T-helper 2 cell (primary cell): ENCODE data around the gene HTN1.
"Not testable (repeated sequence)": the region's sequence is repeated elsewhere in the genome, so short reads cannot be mapped to it uniquely, and the experiment has no call there.

Experiments
- DNase-seq, 5 experiments: peaks; one replicate each; pipeline versions ENCODE4 v3.0.0 to v3.0.0-alpha.2; 2012 to 2022
- total RNA-seq, 2 donors: gene quantifications; one replicate each; lab custom pipeline; 2026; lab: John Stamatoyannopoulos, UW

HTN1 gene
- total RNA-seq: 0 reads per million in 2 donors

GRCh38 chr4:70050138-70050537 is at the start of gene HTN1:
HTN1 (plus strand) TSS chr4:70050438; CDS start chr4:70053077, 2,639 bp downstream.
- not testable (repeated sequence) for DNase-seq

- peak in 1 of 5 experiments; percentile 60 for DNase-seq
Measured at GRCh38 chr4:70000711-70001110, 49.5 kb upstream of the HTN1 start.

GRCh38 chr4:70002507-70002906 is 47.7 kb upstream of the HTN1 start:
- DNase-seq: no peak

DNA sequence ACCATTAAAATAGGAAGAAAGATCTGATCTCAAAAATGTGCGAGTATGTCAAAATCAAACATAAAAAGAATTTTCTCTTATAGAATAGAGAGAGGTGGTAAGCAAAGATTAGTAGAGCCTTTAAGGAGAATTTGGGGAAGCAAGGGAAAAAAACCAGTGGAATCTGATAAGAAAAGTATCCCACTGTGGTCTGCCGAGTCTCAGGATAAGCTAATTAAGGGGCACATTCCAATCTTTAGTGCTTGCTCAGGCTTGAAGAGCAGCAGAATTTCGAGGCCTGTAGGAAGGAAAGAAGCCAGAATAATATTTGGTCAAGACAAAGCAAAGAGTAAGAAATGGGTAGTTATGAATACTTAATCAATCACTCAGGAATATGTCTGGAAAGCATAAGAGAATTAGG is 41.5 kb upstream of the HTN1 start:
- no peak for DNase-seq

GRCh38 chr4:70019006-70019405 is 31.2 kb upstream of the HTN1 start:
- DNase-seq: not testable (repeated sequence)

DNA sequence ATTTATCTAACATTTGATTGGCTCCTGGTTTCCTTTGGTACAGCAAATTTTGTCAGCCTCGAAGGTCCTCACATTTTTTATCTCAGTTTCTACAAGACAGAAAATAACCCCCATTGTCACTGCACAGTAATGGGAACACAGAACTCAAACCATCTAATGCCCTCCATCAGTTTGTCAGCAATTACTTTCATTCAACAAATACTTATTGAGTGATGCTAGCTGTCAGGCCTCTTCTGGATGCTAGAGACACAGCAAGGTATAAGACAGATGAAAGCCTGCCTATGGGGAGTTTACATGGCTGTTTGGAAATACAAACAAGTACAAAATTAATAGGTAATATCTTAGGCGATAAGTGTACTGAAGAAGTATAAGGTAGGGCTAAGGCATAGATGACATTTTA is 27.0 kb upstream of the HTN1 start:
- no peak for DNase-seq

DNA sequence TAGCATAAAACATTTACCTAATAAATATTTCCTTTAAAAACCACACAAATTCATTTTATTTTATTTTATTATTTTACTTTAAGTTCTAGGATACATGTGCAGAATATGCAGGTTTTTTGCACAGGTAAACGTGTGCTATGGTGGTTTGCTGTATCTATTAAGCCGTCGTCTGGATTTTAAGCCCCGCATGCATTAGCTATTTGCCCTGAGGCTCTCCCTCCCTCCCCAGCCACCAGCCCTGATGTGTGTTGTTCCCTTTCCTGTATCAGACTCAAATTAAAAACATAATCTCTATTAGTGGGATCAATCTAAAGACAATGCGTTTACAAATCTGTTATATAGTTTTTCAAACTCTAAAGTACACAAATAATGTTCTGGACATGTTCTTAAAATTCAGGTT is 23.2 kb upstream of the HTN1 start:
- no peak for DNase-seq

DNA sequence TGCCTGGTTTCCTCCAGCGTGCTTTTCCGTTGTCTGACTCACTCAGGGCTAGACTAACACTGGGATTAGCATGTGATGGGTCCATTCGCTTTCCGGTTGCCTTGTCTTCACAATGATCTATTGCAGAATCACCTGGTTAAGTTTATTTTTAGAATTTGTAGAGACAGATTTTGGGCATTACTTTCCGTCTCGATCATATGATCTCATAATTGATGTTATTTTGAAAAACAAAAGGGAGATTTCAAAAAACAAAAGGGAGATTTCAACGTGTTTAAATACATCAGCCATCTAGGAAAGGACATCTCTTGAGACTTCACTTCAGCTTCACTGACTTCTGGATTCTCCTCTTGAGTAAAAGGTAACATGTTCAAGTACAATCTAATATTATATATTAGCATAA is 22.1 kb upstream of the HTN1 start, which contains the start of gene HTN3:
TSS of gene HTN3 (plus strand) at position 301 of the 400 bp plus-strand sequence. CDS start 2,282 bp downstream, outside the sequence.
- DNase-seq: not testable (repeated sequence)

- not testable (repeated sequence) for DNase-seq
Measured at GRCh38 chr4:70037559-70037958, 12.7 kb upstream of the HTN1 start.

- DNase-seq: not testable (repeated sequence)
Measured at GRCh38 chr4:70039928-70040327, 10.3 kb upstream of the HTN1 start.

GRCh38 chr4:70041652-70042286 is 8.5 kb upstream of the HTN1 start:
- no peak for DNase-seq

DNA sequence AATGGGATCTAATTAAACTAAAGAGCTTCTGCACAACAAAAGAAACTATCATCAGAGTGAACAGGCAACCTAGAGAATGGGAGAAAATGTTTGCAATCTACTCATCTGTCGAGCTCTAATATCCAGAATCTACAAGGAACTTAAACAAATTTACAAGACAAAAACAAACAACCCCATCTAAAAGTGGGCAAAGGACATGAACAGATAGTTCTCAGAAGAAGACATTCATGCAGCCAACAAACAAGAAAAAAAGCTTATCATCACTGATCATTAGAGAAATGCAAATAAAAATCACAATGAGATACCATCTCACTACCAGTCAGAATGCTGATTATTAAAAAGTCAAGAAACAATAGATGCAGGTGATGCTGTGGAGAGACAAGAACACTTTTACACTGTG is 6.3 kb downstream of the HTN1 start:
- DNase-seq: not testable (repeated sequence)

GRCh38 chr4:70057651-70058050 is 7.4 kb downstream of the HTN1 start:
- no peak for DNase-seq

GRCh38 chr4:70059149-70059548 is 8.9 kb downstream of the HTN1 start:
- DNase-seq: no peak

DNA sequence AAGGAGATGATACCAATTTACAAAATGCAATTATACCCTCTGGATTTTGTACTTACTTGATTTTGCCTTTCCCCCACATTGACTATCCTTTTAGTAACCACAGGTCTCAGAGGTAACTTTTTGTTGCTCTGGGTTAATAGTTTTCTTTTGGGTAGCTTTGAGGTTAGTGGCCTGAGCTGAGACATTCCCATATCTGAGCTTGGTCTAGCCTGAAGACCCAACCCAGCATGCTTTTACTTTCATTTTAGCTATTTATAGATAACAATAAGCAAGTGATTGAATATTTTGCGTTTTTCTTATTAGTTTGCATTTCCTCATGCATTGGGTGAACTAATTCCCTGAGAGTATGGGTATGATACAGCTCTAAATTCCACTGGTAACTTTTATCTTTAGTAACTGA is 11.8 kb downstream of the HTN1 start:
- DNase-seq: no peak

- DNase-seq: no peak
Measured at GRCh38 chr4:70080205-70080604, 30.0 kb downstream of the HTN1 start.

- no peak for DNase-seq
Measured at GRCh38 chr4:70099206-70099605, 49.0 kb downstream of the HTN1 start.
